ENCODE measurements around the gene SMIM13. TPM values are rescaled to one million over a fixed set of nuclear protein-coding genes. Genes with fewer than 3 reads are reported as not detected.

The SMIM13 gene
- total RNA-seq, 2 donors from 2014 or later = 4.4 to 7.2 TPM

GRCh38 chr6:11053307-11053706, 40.3 kb upstream of the SMIM13 start:
- intact Hi-C loops (cut with DNase I) = no loop called here
- H3K9me3 ChIP-seq = no peaks in the 10 kb centered on the region
- no peaks in the 10 kb centered on the region for H3K27me3 ChIP-seq (replicated peaks; ENCODE audit: insufficient read depth)
- TF ChIP-seq CTCF (IDR thresholded peaks at IDR 0.05) (no peak), POLR2AphosphoS5 (IDR thresholded peaks at IDR 0.05) (no peak), POLR2A (IDR thresholded peaks at IDR 0.05) (no peak)
- H3K27ac ChIP-seq = no peak overlapping the region
- WGBS = 65% methylated on average over 5 of the region's 5 CpGs
- no peak for DNase-seq (ENCODE audit: low spot score)
- no peaks in the 10 kb centered on the region for H3K4me1 ChIP-seq (replicated peaks)
- no peak overlapping the region for H3K4me3 ChIP-seq
- no peaks in the 10 kb centered on the region for H3K36me3 ChIP-seq

DNA sequence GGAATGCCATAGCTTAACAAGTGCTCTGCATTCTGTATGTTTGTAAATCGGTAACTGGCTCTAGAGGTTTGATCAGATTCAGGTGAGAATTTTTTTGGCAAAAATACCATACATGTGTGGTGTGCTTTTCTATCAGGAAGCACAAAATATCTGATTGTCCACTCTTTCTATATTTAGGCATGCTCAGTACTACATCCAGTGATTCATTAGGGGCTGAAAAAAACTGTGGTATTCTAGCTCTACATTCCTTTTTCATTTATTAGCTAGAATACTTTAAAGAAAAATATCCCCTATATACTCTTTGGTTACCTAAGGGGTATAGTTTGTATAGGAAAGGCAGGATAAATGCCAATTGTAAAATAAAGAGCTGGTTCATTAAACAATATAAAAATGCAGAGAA, 38.9 kb upstream of the SMIM13 start:
- H3K9me3 ChIP-seq = no peaks in the 10 kb centered on the region
- H3K36me3 ChIP-seq = no peaks in the 10 kb centered on the region
- TF ChIP-seq POLR2A (IDR thresholded peaks at IDR 0.05) (no peak), POLR2AphosphoS5 (IDR thresholded peaks at IDR 0.05) (no peak), CTCF (IDR thresholded peaks at IDR 0.05) (no peak)
- no peaks in the 10 kb centered on the region for H3K27me3 ChIP-seq (replicated peaks; ENCODE audit: insufficient read depth)
- WGBS = 58% methylated on average over 1 of the region's 1 CpG
- H3K4me3 ChIP-seq = no peak overlapping the region
- H3K27ac ChIP-seq = no peak overlapping the region
- DNase-seq (ENCODE audit: low spot score) = no peak
- intact Hi-C loops (cut with DNase I) = no loop called here
- H3K4me1 ChIP-seq (replicated peaks) = no peaks in the 10 kb centered on the region

DNA sequence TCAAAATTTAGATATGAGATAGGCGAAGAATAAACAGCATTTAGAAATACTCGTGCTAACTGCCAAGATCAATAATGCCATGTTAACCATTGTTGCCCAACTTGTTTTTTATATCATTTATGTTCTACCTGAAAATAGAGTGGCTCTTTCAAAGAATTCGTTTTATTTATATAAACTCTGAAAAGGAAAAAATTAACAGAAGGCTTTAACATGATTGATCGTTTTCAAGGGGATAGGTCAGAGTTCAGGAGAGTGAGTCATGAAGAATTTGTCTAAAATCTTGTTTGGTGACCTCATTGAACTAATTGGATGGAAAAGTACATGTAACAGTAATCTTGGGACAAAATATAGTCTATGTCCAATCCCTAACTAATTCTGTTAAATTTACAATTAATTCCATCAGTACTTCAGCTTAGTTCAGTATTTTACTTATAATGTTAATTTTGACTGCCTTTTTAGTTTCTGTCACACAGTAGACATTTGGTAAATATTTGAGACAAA, 38.5 kb upstream of the SMIM13 start:
- intact Hi-C loops (cut with DNase I) = no loop called here
- Histone ChIP-seq H3K36me3 (no peaks in the 10 kb centered on the region), H3K27me3 (replicated peaks; ENCODE audit: insufficient read depth) (no peaks in the 10 kb centered on the region), H3K4me1 (replicated peaks) (no peaks in the 10 kb centered on the region), H3K27ac (no peak overlapping the region), H3K9me3 (no peaks in the 10 kb centered on the region), H3K4me3 (no peak overlapping the region)
- WGBS = 27% methylated on average over 4 of the region's 4 CpGs
- TF ChIP-seq POLR2AphosphoS5 (IDR thresholded peaks at IDR 0.05) (no peak), CTCF (IDR thresholded peaks at IDR 0.05) (no peak), POLR2A (IDR thresholded peaks at IDR 0.05) (no peak)
- DNase-seq (ENCODE audit: low spot score) = no peak

GRCh38 chr6:11056871-11057270, 36.8 kb upstream of the SMIM13 start:
- no peaks in the 10 kb centered on the region for H3K36me3 ChIP-seq
- no peaks in the 10 kb centered on the region for H3K9me3 ChIP-seq
- no peaks in the 10 kb centered on the region for H3K27me3 ChIP-seq (replicated peaks; ENCODE audit: insufficient read depth)
- 87% methylated on average over 1 of the region's 1 CpG for WGBS
- DNase-seq (ENCODE audit: low spot score) = no peak
- intact Hi-C loops (cut with DNase I) = no loop called here
- no peak overlapping the region for H3K4me3 ChIP-seq
- no peaks in the 10 kb centered on the region for H3K4me1 ChIP-seq (replicated peaks)
- no peak overlapping the region for H3K27ac ChIP-seq
- no peak for TF ChIP-seq POLR2A (IDR thresholded peaks at IDR 0.05)
- no peak for TF ChIP-seq POLR2AphosphoS5 (IDR thresholded peaks at IDR 0.05)
- no peak for TF ChIP-seq CTCF (IDR thresholded peaks at IDR 0.05)

- intact Hi-C loops (cut with DNase I) = no loop called here
- Histone ChIP-seq H3K27me3 (replicated peaks; ENCODE audit: insufficient read depth) (no peaks in the 10 kb centered on the region), H3K4me1 (replicated peaks) (no peaks in the 10 kb centered on the region), H3K36me3 (no peaks in the 10 kb centered on the region), H3K4me3 (no peak overlapping the region), H3K9me3 (no peaks in the 10 kb centered on the region), H3K27ac (no peak overlapping the region)
- WGBS = 95% methylated on average over 5 of the region's 5 CpGs
- no peak for TF ChIP-seq CTCF (IDR thresholded peaks at IDR 0.05)
- DNase-seq (ENCODE audit: low spot score) = no peak
Measured at GRCh38 chr6:11058406-11058805, 35.2 kb upstream of the SMIM13 start.
